ENCODE results near the gene SYT2.
"Not testable (repeated sequence)": the region's sequence is repeated elsewhere in the genome, so short reads cannot be mapped to it uniquely, and the experiment has no call there.

SYT2 gene

DNA sequence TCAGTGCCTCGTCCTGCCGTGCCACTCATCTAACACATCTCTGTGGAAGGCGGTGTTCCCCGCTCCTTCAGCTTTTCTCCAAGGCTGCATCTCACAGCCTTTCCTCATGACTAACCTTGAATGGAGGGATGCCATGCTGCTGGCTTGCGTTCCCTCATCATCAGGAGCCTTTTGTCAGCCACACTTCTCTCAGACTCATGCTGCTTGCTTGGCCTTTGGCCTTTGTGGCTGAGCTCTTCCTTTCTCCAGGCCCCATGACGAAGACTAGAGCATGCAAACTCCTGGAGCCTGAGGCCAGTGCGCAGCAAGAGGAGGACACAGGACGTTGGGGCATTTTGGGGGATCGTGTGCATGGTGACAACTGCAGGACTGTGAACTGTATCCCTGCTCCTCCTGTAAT, 70.8 kb downstream of the SYT2 start:
- no peak for DNase-seq

DNA sequence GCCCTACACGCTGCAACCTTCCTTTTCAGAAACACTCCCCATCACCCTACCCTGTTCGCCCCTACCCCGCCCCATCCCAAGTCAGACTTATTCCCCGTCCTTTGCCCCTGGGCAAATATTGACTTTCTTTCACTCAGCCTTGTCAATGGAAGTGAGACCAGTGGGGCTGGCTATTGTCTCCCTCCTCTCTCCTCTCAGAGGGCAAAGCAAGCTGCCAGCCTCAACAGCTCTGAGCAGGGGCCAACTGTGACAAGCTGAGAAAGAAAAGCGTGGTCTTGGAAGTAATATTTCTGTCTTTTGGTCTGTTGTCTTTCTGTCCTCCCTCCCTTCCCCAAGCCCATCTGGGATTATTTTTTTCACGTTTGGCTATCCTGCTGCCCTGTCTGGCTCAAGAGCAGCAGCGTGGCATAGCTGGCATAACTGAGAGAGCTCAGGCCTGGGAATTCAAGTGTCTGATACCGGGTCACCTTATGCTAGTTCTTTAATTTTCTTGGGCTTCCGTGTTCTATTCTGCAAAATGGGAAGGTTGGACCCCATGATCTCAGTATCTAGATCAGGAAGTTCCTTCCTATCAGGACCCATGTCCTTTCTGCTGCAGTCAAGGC, 71.5 kb downstream of the SYT2 start:
- DNase-seq, result not testable (repeated sequence)

DNA sequence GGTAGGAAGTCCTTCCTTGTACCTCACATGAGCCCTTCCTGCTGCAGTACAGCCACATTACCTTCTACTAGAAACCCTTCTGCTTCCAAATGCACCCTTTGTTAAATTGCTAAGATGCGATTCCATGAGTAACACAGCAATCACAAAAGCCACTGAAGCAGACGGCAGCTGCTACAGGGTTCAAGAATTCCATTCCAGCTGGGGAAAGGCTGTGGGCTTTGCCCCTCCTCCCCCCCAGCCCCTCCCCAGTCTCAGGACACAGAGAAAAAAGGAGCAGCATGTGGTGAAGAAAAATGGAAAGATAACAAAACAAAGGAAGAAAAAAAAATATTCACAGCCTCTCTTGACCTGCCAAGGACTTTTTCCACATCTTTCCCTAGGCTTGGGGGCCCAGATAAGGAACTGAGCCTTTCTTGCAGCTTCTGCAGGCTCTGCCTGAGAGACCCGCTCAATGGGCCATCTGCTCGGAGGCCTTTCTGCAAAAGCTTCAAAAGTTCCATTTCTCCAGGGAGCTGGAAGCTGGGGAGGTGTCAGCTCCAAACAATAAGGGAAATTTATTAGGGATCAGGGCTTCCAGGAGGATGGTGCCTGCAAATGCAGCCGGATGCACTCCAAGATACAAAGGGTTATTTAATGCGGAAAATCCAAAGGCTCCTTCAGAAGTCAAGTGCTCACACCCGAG, 72.1 kb downstream of the SYT2 start:
- no peak for DNase-seq

DNA sequence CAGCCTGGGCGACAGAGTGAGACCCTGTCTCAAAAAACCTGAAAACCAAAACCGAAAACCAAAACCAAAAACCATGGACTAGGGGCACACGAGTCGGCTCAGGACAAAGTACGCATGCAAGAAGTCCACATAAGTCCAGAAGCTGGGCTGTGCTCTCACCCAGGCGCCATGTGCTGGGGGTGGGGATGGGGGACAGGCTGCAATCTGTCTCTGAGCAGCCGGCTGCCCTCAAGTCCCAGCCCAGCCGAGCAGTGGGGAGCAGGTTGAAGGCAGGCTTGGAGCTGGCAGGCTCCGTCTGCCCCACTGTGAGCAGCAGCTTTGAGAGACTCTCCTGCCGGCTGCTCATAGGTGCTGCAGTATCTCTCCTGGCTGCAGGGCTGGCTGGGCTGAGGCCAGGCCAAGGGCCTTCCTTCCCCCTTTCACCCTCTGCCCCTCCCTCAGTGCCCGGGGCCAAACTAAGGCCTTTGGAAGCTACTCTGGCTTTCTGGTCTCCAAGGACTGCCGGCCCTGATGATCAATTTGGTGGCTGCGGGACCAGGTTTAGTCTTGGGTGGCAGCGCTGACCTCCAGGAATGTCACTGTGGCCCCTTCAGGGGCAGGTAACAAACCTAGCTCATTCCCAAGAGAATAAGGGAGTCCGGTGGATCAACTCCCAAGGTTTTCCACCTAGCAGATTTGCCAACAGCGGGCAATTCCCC, 72.8 kb downstream of the SYT2 start:
- not testable (repeated sequence) for DNase-seq

DNA sequence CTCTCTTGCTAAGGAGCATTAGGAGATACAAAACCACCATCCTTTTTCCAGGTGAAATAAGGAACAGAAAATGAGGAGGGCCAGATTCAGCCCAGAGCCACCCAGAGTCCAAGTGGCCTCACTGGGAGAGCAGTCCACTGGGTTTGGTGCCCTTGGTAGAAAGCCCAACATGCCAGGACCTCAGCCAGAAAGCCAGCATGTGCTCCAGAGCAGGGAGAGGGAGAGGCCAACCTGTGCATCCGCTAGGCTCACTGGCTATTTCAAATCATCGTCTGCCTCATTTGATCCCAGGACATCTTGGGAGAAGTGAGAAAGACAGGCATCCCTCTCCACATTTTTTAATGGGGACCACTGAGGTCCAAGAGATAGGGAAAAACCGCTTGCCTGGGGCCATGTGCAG, 74.1 kb downstream of the SYT2 start:
- DNase-seq, result not testable (repeated sequence)

DNA sequence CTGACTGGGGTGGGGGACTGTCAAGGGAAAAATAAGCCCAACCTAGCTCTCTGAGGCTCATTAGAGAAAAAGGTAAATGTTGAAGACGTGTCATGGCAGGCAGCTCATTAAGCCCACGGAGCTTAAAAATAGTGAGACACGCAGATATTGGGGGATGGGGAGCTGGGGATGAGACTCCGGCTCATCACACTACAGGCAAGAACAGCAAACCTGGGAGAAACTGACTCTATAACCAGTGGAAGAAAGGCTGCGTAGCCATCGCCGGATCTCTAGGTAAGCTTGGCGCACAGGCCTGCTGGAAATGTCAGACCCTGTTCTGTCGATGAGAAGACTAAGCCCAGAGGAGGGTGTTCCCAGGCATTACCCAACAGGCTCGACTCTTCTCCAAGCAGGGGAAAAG, 78.0 kb downstream of the SYT2 start:
- no peak for DNase-seq

DNA sequence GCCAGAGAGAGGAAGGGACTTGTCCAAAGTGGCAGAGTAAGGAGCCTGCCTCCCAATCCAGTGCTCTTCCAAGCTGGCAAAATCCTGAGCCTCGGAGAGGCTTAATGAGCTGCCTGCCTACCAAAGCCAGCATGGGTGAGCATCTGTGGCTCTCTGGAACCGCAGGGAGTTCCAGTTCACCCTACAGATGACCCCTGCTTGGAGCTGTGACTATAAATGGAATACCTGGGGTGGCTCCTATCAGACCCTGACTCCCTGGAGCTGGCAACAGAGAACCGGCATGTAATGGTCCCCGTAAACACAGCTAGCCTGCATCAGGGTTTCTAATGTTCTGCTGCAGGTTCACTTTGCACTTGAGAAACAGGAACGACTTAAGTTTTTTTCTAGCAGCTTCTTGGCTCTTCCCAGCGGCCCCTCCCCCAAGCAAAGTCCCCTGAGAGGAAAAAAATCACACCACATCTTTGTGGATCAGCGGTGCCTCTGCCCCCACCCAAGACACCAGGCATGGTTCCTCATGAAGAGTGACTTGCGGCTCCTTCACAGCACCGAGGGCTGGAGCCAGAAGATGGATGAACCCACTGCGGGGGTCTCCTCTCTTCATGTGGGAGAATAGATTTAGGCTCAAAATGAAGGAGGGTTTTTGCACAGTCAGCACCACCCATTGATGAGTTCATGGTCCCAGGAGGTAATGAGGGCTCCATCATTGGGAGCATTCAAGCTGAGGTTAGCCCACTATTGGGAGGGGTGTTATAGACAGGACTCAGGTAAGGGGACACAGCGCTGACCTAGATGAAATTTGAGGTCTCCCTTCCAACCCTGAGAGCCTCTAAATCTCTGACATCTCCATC, 79.0 kb downstream of the SYT2 start:
- no peak for DNase-seq

DNA sequence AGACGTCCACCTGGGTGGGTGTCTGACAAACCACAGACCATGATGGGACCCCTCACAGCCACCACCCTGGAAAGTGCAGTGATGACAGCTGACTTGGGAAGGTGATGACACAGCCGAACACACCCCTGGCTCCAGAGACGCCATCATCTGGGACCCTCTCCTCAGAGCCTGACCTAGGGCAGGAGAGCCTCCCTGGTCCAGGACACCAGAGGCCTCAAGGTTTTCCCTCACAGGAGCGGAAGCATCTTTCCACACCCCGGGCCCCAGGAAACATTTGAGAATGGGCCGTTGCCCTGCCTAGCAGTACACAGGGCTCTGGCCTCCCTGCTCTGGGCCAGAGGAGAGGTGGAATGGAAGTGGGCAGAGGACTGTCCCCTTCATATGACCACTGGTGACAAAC, 79.7 kb downstream of the SYT2 start:
- no peak for DNase-seq

DNA sequence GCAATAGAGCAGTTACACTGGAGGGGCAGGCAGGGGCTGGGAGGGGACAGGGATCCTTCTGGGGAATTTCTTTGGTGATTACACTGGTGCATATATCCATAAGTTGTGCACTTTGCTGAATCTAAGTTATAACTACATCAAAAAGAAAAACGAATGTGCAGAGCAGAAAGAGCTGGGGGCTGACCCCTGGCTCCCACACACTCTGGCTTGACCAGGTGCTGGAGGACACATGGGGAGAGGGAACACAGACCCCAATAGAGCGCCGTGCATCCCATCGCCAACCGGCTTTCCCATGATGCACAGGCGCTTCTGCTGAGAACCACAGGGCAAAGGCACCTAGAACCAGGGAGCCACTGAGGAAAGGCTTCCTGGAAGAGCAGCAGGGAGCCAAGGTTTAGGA, 80.2 kb downstream of the SYT2 start:
- not testable (repeated sequence) for DNase-seq

DNA sequence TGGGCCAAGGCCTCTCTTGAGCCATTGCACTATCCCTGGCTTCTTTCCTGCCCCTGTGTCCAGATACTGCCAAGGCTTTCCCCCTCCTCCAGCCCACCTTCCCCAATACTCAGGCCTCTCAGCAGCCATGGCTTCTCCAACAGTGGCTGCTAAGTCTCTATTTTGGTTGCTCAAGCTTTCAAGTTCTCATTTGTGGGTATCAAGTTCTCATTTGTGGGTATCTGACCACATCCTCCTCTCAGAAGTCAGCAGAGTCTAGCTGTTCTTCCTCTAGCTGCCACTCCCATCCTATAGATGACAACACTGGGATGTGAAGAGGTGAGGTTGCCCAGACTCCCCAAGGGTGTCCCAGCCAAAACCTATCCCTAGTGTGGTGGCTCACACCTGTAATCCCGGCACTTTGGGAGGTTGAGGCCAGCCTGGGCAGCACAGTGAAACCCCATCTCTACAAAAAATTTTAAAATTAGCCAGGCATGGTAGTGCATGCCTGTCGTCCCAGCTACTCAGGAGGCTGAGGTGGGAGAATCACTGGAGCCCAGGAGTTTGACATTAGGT, 80.9 kb downstream of the SYT2 start:
- DNase-seq, result not testable (repeated sequence)

DNA sequence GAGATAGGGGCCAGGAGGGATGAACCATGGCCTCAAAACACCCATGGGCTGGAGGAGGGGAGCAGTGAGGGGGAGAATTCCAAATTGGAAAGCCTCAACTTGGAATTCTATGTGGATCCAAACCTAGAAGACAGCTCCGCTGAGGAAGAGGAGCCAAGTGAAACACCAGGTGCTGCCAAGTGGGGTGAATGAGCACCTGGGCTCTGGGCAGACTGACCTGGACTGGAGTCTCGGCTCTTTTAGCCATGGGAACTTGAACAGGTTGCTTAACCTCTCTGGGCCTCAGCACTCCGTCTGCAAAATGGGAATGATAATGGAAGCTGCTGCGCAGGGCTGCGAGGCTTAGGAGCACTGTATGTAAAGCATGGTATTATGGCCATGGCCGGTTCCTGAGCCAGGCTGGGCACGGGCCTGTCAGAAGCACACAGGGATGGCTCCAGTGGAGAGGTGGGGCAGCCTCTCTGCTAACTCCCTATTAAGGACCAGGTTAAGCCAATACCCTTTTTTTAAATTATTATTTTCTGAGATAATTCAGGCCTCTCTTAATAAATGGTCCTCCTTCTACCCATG, 81.5 kb downstream of the SYT2 start:
- no peak for DNase-seq

DNA sequence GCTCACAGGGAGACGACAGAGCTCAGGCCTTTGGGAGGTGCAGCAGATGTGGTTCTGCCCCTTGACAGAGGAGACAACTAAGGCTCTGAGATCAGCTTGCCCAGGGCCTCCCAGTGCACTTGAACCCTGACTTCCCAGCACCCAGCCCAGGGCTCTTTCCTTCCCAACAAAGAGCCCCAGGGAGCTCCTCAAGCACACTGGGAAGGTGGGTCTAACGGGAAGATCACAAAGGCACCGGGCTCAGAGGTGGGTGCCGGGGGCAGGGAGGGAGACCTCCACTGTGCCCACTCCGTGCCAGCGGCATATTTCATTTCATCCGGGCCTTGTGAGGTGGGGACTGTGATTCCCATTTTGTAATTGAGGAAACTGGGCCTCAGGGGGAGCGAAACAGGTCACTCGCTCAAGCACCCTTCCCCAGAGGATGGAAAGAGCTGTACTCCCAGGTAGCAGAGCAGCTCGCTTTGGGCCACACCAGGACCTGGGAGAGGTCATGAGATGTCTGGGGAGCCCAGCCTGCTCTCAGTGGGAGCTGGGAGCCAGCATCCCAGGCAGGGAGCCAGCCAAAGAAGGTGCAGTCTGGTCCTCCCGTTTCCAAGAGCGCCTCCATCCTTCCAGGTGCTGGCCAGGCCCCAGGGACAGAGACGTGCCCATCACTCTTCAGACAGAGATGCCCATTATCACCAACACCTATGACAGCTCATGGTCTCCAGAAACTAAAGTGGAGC, 82.3 kb downstream of the SYT2 start:
- DNase-seq, result no peak

DNA sequence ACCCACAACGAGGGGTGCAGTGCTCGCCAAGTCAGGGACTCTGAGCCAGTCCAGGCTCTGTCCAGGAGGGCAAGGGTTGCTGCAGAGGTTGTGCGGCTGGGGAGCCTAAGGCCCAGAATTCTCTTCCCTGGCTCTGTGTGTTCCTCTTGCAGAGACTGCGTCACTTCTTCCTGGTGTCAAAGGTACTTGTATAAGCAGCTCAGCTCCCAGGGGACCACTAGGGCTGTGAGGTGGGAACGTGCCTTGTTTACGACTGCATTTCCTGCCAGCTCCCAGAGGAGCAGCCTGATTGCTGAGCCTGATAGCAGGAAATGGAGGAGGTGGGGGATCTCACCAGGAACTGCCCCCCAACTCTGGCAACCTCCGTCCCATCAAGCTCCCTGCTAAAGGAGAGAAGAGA, 83.2 kb downstream of the SYT2 start:
- DNase-seq, result not testable (repeated sequence)

DNA sequence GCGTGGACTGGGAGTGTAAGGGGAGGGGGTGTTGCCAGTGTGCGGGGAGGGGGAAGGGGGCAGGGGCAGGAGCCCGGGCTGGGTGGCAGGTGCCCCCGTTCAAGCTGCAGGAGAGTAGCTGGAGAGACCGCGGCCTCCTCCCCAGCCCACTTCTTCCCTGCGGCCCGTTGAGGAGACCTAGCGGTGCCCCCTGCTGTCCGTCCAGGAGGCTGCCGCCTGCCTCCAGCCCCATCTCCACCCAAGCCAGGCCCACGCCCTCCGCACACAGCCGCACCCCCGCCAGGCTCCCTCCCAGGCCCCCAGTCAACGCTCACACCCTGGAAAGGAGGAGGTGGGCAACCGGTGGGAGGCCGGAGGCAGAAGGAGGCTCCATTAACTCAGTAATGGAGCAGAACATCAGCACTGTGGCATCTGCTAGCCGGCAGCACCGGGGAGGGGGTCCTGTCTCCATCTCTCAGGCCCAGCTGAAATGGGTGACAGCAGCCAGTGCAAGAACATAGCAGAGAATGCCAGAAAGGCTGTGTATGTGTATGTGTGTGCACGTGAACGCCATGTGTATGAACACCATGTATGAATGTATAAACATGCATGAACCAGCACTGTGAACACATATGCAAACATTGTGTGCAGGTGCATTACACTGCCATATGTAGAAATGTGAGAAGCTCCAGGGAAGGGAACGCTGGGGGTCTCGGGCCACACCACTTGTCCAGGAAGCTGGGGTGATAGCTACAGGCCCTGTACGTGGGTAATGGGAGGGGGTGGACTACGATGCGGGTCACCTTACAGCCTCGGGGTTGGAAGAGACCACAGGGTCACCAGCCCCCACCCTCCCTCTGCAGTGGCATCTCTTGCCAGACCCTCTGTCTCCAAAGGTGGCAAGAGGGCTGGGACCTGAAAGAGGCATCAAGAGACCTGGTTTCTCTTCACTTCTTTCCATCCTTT, 84.6 kb downstream of the SYT2 start:
- peak; percentile 37 for DNase-seq

DNA sequence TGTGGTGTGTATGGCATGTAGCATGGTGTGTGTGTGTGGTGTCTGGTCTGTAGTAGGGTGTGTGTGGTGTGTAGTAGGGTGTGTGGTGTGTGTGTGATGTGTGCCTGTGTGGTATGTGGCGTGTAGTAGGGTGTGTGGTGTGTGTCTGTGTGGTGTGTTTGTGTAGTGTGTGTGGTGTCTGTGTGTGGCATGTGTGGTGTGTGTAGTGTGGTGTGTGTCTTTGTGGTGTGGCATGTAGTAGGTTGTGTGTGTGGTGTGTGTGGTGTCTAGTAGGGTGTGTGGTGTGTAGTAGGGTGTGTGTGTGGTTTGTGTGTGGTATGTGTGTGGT, 85.5 kb downstream of the SYT2 start:
- DNase-seq, result no peak

DNA sequence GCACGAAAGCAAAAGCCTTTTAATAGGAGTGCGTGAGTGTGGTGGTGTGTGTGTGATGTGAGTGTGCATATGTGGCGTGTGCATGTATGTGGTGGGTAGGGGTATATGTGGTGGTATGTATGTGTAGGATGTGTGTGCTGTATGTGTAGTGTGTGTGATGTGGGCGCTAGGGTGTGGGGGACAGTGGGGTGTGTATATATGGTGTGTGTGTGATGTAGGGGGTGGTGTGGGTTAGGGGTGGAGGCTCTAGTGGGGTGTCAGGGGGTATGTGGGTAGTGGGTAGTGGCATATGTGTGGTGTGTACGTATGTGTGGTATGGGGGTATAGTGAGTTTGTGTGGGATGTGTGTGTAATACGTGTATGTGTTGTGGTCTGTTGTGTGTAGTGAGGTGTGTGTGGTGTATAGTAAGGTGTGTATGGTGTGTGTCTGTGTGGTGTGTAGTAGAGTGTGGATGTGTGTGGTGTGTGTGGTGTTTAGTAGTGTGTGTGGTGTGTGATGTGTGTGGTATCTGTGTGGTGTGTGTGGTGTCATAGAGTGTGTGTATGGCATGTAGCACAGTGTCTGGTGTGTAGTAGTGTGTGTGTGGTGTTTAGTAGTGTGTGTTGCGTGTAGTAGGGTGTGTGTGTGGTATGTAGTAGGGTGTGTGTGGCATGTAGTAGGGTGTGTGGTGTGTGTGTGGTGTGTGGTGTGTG, 86.0 kb downstream of the SYT2 start:
- DNase-seq, result no peak

DNA sequence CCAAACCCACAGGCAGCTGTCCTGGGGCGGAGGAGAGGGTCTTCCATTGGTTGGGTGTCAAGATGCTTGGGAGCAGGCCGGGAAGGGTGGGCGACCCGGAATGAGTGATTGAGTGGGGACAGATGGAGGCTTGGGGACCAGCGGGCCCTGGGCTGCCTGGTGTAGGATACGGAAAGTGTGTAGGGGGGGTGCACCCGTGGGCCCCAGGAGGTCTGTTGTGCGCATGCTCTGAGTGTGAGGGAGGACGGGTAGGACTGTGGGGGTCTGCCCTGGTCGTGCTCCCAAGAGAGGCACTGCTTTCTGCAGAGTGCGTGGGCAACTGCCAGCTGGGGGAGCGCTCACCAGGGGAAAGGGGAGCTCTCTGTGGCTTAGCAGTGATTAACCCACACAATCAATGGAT, 86.8 kb downstream of the SYT2 start:
- not testable (repeated sequence) for DNase-seq

DNA sequence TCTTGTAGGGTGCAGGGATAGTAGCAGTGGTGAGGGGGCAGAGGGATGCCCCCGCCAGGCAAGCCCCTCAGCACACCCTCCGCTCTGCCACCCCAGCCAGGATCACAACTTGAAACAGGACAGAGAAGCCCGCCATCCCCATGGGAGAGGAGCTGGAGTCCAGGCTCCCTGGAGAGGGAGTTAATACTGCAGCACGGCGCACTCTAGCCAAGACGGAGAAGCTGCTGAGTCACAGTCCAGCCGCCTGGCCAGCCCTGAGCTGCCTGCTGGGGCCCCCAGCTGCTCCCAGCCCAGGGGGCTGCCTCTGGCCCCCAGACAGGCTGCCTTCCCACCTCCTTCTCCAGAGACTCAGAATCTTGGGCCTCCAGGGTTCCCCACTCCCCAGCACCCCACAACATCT, 87.2 kb downstream of the SYT2 start:
- no peak for DNase-seq

DNA sequence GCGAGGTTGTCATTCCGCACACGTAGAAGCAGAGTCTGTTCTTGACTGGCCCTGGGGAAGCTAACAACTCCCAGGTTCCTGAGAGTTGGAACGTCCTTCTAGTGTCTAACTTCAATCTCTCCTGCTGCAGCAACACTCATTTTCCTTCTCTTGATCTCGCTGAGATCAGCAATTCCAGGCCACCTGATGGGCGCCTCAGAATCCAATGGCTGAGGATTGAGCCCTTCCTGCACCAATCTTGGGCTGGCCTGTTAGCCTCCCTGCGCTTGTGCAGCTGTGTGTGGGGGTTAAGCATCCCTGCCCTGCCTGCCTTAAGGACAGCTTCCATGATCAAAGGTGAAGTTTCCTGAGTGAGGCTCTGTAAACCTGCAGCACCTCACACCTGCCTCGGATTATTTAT, 87.9 kb downstream of the SYT2 start:
- DNase-seq, result no peak

DNA sequence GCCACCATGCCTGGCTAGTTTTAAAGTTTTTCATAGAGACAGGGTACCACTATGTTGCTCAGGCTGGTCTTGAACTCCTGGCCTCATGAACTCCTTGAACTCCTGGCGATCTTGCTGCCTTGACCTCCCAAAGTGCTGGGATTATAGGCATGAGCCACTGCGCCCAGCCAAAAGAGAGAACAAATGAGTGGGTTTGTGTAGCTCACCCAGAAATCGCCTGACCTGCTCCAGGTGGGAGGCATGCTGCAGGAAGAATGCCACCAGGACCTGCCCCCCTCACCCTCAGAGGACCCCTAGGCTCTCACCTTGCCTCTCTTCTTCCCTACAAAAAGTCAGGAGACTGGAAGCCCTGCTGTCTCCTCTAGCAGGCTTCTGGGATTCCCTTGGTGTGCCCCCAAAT, 88.8 kb downstream of the SYT2 start:
- DNase-seq, result no peak

Data from stimulated activated naive CD4-positive, alpha-beta T cell treated with Interleukin-2 at 50 U/mL for 16 hours (primary cell).